ENCODE data around the gene UBE2O. TPM values are rescaled to one million over a fixed set of nuclear protein-coding genes. Genes with fewer than 3 reads are reported as not detected.

The UBE2O gene
- polyA plus RNA-seq, 5 donors = 21.0 to 28.6 (median 22.3) TPM

DNA sequence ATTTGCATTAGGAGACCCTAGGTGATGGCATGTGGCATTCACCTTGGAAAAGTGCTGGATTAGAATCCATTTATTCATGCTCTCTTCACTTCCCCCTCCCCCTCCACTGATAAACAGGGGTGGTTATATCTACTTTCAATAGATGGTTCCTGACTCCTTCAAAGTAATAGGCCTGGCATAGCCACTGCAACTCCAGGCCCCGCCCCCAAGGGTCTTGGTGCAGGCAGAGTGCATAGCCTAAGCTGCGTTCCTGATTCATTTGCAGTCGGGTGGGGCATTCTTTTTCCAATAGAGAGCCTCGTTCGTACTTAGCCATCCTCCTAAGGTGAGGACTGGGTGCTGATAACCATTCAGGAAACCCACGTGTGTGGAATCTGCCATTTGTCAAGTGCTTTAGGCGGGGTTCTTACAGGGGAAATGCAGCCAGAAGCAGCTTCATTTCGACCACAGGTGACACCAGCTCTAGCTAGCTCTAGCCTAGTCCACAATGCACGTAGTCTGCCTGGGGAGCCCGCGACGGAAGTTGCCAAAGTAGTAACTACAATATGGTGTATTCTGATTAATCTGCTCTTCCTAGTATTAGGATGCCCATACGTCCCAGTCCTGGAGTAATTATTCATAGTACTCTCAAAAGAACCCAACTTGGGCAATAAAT, 11.1 kb downstream of the UBE2O start:
- no peak for DNase-seq

DNA sequence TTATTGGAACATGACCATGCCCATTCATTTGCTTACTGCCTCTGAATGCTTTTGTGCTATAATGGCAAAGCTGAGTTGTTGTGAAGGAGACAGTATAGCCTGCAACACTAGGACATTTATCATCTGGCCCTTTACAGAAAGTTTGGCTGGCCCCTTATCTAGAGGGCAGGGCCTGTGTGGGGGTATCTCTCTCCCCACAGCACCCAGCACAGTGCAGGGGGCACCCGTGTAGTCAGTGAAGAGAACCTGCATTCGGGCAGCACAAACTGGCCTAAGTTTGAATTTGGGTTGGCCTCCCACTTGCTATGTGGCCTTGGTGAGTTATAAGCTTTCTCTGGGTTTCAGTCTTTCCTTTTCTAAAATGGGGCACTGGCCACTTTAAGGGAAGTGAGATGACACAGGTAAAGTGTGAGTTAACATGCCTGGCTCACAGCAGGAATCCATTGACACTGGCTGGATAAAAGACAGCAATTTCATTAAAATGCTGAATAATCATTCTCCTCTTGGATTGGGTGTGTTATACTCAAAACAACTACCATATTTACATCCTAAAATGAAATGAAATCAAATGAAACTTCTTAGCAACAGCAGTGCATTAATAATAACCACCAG, 12.1 kb downstream of the UBE2O start:
- no peak for DNase-seq

DNA sequence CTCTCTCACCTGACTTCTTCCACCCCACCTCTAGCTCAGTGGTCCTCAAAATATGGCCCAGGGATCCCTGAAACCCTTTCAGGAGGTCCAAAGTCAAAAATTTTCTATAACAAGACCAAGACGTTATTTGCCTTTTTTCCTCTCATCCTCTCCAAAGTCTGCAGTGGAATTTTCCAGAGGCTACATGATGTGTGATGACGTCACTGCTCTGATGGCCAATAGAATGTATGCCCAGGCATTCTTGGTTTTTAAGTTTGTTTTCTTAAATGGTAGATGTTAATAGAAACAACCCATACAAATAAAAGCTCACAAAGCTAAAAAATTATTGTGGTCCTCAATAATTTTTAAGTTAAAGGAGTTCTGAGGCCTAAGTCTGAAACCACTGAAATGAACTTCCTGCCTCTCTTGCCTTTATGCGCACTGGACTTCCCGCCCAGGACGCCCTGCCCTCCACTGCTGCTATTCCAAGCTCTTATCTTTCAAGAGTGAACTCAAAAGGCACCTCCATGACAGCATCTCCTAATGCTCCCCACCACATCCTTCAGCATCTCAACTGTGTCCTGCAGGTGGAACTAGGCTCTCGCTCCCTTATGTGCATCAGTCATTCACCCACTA, 13.5 kb downstream of the UBE2O start:
- no peak for DNase-seq

DNA sequence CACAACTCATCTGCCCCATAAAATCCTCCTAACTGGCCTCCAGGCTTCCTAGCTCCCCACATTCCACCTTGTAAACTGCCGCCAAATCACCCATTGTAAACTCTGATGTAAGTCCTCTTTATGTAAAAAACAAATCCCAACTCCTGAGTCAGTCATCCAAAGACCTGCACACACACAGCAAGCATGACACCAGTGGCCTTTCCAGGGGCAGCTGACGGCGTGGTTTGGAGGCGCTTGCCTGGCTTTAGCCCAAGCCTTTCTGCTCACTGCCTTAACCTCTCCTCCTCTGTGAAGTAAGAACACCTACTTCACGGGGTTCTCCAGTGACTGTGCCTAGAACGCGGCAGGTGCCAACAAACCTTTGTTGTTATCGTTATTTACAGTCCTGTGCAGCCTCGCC, 14.0 kb downstream of the UBE2O start:
- no peak for DNase-seq

DNA sequence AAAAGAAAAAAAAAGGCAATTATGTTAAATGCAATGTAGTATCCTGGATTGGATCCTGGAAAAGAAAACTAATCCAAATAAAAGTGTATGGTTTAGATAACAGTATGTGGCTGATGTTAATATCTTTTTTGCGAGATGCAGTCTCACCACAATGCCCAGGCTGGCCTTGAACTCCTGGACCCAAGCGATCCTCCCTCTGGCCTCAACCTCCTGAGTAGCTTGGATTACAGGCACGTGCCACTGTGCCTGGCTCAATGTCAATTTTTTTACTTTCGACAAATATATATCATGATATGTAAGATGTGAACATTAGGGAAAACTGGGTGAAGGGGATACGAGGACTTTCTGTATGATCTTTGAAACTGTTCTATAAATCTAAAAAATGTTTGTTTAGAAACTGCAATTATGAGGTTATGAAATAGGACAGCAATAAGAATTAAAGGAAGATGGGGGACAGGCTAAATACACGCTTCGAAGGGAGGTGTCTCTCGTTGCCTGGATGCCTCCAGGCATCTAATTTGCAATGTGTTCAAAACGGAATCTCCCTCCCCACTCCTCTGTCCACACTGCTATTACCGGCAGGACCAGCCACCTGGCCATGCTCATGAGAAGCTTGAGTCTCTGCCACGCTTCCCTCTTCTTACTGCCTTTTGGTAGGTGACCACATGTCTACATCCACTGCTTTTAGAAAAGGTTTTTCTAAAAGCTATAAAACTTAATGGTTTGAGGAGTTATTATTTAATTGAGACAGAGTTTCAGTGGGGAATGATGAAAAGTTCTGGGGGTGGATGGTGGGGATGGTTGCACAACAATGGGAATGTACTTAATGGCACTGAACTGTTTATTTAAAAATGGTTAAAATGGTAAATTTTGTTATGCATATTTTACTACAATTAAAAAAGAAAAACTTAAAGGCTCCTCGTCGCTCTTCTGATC, 15.2 kb downstream of the UBE2O start:
- DNase-seq = no peak

DNA sequence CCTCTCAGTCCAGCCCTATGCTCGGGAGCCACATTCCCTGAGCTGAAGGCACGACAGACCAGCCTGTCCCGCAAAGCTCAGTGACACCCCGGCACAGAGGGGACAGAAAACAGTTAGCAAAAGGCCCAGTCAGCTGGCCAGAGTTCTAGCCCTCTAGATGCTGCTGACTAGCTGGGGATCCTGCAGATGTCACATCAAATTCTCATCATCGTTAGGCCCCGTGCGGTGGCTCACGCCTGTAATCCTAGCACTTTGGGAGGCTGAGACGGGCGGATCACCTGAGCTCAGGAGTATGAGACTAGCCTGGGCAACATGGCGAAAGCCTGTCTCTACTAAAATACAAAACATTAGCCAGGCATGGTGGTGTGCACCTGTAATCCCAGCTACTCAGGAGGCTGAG, 17.2 kb downstream of the UBE2O start:
- DNase-seq = no peak

DNA sequence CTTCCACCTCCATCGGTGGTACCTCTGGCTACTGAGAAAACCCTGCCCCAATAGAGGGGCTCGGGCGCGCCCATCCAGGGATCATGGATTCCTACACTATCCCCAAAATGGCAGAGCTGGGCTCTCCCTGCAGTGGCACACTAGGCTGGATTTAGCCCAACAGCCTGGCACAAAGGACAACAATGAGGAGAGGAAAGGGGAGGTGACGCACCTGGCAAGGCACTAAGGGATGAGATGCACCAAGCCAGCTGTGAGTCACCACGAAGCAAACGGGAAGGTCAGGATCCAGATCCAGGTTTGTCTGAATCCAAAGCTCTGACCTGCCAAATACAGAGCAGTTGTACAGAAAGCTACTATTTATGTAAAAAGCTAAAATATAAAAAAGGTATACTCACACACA, 18.1 kb downstream of the UBE2O start:
- DNase-seq = no peak

DNA sequence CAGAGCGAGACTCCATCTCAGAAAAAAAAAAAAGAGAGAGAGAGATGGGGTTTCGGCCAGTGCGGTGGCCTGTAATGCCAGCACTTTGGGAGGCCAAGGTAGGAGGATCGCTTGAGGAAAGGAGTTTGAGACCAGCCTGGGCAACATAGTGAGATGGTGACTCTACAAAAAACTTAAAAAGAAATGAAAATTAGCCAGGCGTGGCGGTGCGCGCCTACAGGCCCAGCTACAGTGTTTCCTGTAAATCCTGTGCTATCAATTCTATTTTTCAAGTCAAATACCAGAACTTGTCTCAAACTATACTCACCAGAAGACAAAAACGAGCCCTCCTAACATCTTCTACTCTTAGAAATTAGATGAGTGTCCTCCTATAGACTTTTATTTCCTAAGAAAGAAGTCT, 19.3 kb downstream of the UBE2O start:
- no peak for DNase-seq

DNA sequence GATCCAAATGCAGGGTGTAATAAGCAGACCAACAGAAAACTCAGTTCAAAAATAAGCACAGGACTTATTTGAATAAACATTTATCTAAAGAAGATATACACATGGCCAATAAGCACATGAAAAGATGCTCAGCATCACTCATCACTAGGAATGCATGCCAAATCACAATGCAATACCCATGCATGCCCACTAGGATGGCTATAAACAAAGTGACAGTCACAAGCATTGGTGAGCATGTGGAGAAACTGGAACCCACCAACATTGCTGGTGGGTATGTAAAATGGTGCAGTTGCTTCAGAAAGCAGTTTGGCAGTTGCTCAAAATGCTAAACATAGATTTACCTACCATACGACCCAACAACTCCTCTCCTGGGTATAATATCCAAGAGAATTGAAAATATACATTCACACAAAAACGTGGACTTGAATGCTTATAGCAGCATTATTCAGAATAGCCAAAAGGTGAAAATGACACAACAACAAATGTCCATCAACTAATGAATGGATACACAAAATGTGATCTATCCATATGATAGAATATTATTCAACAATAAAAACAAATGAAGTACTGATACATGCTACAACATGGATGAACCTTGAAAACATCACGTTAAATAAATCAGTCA, 20.1 kb downstream of the UBE2O start:
- DNase-seq = no peak

DNA sequence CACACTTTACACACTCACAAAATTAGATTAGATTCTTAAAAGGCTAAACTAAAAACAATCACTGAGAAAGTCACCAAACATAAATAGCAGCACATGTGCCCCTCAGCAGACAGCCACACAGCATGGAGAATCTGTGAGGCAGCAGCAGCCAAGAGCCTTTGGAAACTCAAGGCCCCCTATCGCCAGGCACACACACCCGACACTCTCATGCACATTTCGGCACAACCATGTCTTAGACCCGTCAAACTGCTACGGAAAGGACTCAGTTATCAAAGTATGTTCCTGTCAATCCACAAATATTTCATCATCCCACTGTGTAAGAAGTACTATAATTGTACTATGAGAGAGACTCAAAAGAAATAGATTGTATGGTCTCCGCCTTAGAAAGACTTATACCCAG, 20.9 kb downstream of the UBE2O start:
- no peak for DNase-seq

DNA sequence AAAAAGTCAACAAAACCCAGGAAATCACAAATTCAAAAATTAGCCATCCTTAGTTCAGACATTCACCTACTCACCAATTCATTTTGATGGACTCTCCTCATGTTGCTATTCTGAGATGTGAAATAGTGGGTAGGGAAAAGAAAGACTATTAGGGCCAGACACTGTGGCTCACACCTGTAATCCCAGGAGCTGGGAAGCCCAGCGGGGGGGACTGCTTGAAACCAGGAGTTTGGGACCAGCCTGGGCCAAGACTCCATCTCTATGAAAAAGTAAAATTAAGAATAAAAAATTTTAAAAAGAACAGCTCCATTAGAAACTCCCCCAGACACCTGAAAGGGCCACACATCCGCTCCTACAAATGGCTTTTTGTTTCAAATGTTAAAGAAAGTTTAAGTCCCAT, 21.4 kb downstream of the UBE2O start:
- DNase-seq = no peak

DNA sequence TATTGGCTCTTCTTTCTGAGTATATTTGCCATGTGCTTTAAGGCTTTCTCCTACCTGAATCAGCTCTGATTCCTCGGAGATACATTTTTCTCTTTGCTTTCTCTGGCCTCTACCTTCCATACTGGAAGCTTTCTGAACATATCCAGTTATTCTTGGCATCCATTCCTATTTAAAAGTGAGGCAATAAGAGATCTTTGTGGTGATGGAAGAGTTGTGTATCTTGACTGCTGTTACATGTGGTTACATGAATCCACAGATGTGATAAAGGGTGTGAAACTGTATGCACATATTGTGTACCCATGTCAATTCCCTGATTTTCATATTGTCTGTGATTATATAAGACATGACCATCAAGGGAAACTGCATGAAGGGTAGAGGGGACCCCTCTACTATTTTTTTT, 24.4 kb downstream of the UBE2O start:
- DNase-seq = no peak

DNA sequence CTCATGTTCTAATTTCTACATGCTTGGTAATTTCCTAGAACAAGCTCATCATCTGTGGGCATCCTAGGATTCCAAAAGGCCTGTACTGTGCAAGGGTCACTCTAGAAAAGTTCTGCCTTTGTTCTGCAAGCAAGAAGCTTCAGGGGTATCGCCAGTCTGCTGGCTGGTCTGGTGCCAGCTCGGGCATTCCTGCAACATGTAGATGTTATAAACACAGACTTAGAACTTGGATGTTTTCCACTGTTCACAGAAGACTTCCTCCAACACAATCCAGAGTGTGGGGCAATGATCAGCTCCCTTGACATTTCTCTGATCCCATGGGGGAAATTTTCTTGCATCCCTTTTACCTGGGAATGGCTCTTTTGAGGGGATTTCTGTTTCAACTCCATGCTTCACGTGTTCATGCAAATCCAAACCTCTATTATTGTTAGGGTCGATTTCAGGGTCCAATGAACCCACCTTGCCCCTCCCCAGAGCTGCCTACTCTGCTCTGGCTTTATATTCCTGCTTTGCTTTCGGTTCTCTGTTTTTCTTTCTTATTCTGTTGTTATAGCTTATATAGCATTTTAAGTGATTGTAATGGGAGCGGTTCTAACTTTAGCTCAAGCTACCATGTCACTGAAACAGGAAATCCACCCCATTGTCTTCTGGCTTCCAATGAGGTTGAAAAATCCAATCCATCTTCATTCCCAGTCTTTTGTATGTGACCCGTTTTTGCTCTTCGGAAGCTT, 25.3 kb downstream of the UBE2O start:
- peak in 1 of 2 donors; percentile 13 for DNase-seq

DNA sequence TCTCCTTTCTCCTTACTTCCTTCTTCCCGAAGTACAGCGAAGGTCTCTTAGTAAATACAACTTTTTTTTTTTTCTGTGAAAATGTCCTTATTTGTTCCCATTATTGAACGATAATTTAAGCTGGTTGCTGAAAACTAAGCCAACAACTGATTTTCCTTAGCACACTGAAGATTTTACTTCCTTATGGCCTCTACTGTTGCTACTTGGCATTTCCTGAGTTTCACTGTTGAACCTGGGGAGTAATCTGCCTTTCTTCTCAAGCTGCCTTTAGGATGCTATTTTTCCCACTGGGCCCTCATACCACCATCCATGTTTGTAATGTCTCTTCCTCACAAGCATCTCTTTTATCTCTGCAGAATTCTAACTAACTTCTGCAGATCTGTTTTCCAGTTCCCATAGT, 26.1 kb downstream of the UBE2O start:
- DNase-seq = no peak

DNA sequence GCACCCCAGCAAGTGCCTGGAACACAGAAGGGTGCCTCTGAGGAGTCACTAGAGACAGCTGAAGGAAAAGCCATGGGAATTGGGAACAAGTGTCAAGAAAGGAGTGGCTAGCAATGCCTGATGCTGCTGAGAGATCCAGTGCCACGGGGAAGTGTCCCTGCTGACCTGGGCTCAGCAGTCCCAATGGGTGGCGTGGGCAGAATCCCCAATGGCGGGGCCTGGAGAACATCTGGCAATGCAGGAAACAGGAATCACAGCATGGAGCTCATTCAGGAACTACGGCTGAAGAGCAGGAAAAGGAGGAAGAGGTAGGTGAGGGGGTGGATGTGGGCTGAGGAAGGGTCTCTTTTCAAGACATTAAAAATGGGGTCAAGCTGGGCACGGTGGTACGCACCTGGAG, 30.1 kb downstream of the UBE2O start:
- no peak for DNase-seq

DNA sequence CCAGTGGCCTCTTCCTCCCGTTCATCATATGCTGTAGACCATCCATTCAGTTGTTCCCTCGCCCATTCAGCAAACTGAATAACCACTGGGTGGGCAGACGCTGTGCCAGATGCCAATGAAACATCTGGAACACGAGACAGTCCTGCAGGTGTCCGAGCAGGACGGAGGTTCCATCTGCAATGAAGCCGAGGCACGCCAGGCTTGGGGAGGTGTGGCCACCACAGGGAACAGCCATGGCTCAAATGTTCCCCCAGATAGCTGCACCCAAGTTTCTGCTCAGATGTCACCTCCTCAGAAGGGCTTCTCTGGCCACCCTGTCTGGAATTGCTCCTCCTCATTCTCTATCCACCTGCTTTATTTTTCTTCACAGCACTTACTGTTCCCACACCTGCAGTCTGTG, 30.5 kb downstream of the UBE2O start:
- DNase-seq = no peak

DNA sequence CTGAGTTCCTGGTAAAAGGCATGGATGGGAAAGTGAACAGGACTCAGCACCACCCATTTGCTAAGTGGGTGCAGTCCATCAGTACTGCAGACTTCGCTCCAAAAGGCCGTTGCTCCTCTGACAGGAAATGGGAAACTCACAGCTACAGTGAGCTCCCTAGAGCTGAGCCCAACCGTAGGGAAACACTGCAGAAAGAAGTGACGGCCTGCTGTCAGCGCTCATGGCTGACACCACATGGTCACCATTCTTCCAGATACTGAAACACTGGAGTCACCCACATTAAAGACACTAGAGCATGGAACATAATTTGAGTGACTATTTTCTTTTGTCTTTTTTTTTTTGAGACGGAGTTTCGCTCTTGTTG, 31.9 kb downstream of the UBE2O start:
- DNase-seq = peak; percentile 22 to 23

DNA sequence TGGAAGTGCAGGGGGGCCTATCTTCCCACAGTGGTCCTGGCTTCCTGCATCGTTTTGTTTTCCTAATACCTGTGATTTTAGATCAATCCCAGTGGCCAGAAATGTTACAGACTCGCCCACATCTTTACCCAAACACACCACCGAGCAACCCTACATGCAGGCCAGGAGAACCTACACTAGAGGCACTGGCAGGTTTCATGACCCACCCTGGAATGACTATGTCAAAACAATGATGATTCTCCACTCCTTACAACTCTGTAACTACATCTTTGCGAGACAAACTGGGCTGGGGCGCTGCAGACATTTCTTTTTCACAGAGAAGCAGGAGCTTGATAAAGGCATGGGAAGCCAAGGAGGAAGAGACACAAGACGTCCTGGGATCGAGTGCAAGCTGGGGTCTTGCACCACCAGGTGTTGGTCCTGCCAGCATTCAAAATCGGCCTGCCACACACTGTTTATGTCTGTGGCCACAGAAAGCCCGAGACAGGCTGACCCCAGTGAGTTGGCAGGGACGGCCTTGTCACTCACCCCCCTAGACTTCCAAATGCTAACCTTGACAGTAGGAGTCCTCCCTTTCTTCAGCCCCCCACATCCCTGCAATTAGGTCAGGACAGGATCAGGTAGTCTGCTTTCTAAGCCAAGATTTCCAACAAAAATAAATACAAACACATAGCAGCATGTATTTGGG, 32.5 kb downstream of the UBE2O start:
- no peak for DNase-seq

DNA sequence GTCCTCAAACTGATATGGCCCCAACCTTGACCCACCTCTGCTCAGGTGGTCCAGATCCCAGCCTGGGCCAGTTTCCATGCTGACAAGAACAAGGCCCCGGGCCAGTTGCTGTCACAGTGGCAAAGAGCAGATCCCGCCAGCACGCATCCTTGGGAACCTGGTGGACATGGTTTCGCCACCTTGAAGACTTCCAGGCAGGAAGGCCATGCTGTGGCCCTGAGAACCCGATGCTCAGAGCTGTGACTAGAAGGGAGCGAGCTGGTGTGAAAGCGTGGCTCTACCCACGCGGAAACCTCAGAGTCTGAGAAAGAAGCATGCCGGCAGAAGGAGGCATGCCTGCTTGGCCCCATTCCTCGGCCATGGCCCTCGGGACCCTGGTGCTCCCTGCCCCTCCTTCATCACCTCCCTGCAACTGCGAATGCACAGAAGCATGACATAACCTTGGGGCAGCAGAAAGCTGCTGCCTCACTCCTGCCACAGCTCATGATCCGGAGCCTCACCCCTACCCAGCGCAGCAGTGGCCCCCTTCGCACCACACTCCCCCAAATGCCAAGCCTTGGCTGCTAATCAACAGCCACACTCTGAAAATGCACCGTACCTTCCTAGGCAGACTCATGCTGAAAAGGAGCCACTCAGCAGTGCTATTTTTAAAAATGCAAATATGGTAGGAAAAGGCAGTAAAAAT, 33.2 kb downstream of the UBE2O start:
- DNase-seq = no peak

DNA sequence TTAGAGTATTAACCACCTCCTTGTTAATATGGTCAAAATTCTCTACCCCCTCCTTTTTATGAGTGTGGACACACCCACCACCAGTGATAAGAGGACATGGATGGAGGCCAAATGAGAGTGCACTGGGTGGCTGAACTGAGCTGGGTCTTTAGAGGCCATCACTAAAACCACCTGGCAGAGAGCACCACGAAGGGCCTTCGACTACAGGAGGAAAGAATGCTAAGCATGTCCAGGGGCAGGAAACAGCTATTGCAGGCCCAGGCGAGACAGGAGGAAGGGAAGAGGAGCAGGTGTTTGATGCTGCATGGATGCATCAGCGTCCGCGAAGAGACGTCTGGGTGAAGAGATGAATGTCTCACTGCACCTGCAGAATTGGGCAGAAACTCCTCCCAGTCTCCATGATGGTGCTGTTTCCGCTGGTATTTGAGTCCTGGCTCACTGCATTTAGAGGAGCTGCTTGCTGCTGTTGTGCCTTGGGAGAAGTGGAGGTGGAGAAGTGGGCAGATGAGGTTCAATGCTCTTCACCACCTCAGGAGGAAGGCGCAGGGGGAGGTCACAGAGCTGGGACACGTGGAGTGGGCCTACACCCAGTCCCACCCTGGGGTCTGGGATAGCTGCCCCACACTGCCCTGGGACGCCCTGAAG, 35.3 kb downstream of the UBE2O start:
- DNase-seq = no peak
